ENCODE results near the gene RUNX2.

GRCh38 chr6:45568626-45569025, 240.5 kb downstream of the RUNX2 start:
- TF ChIP-seq EZH2 (IDR thresholded peaks at IDR 0.05) (no peak), CTCF (IDR thresholded peaks at IDR 0.05) (no peak), EZH2phosphoT487 (IDR thresholded peaks at IDR 0.05) (no peak)
